A673 (cell line): ENCODE results near the gene NEURL1B. TPM values are rescaled to one million over a fixed set of nuclear protein-coding genes. Genes with fewer than 3 reads are reported as not detected.

ENCODE experiments used
- BruUV-seq: library from RNA; stranded (reverse); fragments of 400-500 nt; replicated peaks from 2 replicates; lab custom pipeline; 2021; lab: Mats Ljungman, UMichigan
- CTCF ChIA-PET: fragments of 300-600 bp; sonication (Branson Sonifier 250); formaldehyde crosslinking; loops from one replicate; lab custom pipeline; 2022; ENCODE audit warnings: antibody characterized with exemption; lab: Charles Lee
- POLR2A ChIA-PET: fragments of 300-600 bp; sonication (Branson Sonifier 250); formaldehyde crosslinking; loops from one replicate; lab custom pipeline; 2022; ENCODE audit warnings: antibody characterized with exemption; ENCODE audit not compliant: low non-redundant PET; lab: Charles Lee
- DNase-seq: peaks from one replicate; pipeline ENCODE4 v3.0.0-alpha.2; 2015; ENCODE audit warnings: low spot score
- H3K27ac ChIP-seq: fragments of 200-600 bp; sonication (generic); 2 replicates; pipeline ENCODE4 v1.5.1; 2016; ENCODE audit warnings: mixed run types, low read depth, mild to moderate bottlenecking, mixed read lengths, antibody characterized with exemption, low read length; ENCODE audit not compliant: poor library complexity, severe bottlenecking
- H3K27me3 ChIP-seq: fragments of 200-600 bp; sonication (generic); replicated peaks from 2 replicates; pipeline ENCODE4 v1.6.1; 2017; ENCODE audit warnings: mixed run types, low read depth, mild to moderate bottlenecking, mixed read lengths, antibody characterized with exemption, low read length; ENCODE audit not compliant: insufficient read depth, poor library complexity
- H3K36me3 ChIP-seq: fragments of 200-600 bp; sonication (generic); 2 replicates; pipeline ENCODE4 v1.6.1; 2016; ENCODE audit warnings: mixed run types, mild to moderate bottlenecking, mixed read lengths, antibody characterized with exemption, low read length; ENCODE audit not compliant: insufficient read depth, poor library complexity, severe bottlenecking
- H3K4me1 ChIP-seq: fragments of 200-600 bp; sonication (generic); 2 replicates; pipeline ENCODE4 v1.6.1; 2017; ENCODE audit warnings: mixed run types, mild to moderate bottlenecking, mixed read lengths, antibody characterized with exemption, low read length; ENCODE audit not compliant: insufficient read depth, poor library complexity, severe bottlenecking
- H3K4me3 ChIP-seq: fragments of 200-600 bp; sonication (generic); 2 replicates; pipeline ENCODE4 v1.5.1; 2016; ENCODE audit warnings: low read depth, mixed run types, mild to moderate bottlenecking, mixed read lengths, low read length; ENCODE audit not compliant: poor library complexity, severe bottlenecking
- H3K9me3 ChIP-seq: fragments of 200-600 bp; sonication (generic); 2 replicates; pipeline ENCODE4 v1.6.1; 2016; ENCODE audit warnings: mixed run types, low read depth, mild to moderate bottlenecking, mixed read lengths, antibody characterized with exemption, low read length; ENCODE audit not compliant: poor library complexity, severe bottlenecking
- EZH2 ChIP-seq: fragments of 200-600 bp; sonication (generic); IDR thresholded peaks from 2 replicates; pipeline ENCODE4 v1.6.1; 2017; ENCODE audit warnings: borderline replicate concordance, low read depth, mild to moderate bottlenecking, mixed read lengths, antibody characterized with exemption, low read length; ENCODE audit not compliant: poor library complexity, severe bottlenecking
- intact Hi-C: fragments of 100-400 bp; cut with micrococcal nuclease; formaldehyde crosslinking; loops from one replicate; pipeline ENCODE4 v1.10.0; 2022; ENCODE audit not compliant: unreplicated experiment
- total RNA-seq: library from RNA; stranded (reverse); gene quantifications from 2 replicates; pipeline ENCODE4 v1.2.3, GENCODE V29; 2021
- TF ChIP-seq, protein P1 (sequence below): fragments of 300-800, 200-600 bp; sonication (generic); conservative IDR thresholded peaks from 2 replicates; pipeline ENCODE4 v1.5.1; 2017; ENCODE audit warnings: low read depth, mild to moderate bottlenecking, antibody characterized with exemption, low read length, moderate library complexity, mixed read lengths

NEURL1B gene
- total RNA-seq, 1 experiment from 2014 or later: 5.1 TPM

DNA sequence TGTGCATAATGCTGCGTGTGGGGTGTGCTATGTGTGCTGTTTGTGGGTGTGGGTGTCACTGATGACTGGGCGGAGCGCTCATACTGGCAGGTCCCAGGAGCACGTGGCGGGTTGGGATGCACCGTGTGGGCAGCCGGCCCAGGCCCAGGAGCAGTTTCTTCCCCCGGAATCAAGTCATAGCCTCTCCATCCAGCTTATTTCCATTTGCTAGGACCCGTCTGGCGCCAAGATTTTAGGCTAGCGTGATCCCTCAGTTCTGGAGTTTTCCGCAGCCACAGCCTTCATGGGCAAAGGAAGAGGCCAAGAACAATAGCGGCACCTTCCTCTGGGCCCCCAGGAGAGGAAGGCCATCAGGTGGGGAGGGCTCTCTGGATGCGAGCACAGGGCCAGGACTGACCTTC is 43.3 kb upstream of the NEURL1B start:
- no peak for DNase-seq

DNA sequence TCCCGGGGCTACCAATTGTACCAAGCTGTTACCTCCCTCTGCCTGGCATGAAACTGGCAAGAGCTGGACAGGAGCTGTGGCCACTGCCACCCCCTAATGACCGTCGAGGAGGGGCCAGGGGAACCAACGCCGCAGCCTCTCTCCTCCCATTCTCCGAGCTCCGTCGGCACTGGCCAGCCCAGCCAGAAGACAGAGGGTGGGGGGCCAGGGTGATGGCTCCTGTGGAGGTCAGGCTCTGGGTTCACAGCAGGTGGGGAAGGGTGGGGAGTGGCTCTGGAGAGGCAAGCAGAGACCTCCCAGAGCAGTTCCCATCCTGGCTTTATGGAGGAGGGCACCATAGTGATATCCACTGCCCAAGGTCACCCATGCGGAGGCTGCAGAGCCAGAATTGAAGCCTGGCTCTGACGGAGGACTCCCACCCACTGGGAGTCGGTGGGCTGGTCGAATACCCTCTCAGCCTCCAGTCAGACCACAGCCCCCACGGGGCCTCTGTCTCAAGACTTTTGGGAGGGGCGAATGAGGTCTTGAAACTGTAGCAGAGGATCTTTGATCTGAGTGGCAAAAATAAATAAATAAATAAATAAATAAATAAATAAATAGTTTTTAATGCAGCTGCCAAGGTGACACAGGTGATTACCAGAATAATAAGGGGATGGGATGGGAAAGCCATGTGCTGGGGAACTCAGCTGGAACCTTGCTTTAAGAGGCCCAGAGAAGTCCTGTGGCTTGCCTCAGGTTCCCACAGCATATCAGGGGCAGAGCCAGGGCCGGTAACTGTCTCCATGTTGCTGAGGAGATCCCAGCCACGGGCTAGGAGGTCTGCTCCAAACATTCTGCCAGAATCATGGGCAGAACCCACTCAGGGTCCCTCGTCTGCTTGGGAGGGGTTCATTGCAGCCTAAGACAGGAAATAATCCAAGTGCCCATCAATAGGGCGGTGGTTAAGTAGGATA is 42.5 kb upstream of the NEURL1B start:
- ChIA-PET POLR2A (no interaction called here), CTCF (no interaction called here)
- Histone ChIP-seq H3K4me3 (no peak overlapping the region), H3K27ac (no peak overlapping the region), H3K27me3 (no peaks in the 10 kb centered on the region), H3K9me3 (no peaks in the 10 kb centered on the region), H3K4me1 (no peaks in the 10 kb centered on the region), H3K36me3 (no peaks in the 10 kb centered on the region)
- TF ChIP-seq, protein P1, sequence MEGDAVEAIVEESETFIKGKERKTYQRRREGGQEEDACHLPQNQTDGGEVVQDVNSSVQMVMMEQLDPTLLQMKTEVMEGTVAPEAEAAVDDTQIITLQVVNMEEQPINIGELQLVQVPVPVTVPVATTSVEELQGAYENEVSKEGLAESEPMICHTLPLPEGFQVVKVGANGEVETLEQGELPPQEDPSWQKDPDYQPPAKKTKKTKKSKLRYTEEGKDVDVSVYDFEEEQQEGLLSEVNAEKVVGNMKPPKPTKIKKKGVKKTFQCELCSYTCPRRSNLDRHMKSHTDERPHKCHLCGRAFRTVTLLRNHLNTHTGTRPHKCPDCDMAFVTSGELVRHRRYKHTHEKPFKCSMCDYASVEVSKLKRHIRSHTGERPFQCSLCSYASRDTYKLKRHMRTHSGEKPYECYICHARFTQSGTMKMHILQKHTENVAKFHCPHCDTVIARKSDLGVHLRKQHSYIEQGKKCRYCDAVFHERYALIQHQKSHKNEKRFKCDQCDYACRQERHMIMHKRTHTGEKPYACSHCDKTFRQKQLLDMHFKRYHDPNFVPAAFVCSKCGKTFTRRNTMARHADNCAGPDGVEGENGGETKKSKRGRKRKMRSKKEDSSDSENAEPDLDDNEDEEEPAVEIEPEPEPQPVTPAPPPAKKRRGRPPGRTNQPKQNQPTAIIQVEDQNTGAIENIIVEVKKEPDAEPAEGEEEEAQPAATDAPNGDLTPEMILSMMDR: no peak
- no peak for TF ChIP-seq EZH2
- intact Hi-C loops: no loop called here
- no TSS peak for BruUV-seq
- DNase-seq: no peak

More for the DNA sequence above, 43.3 kb upstream of the NEURL1B start:
- Histone ChIP-seq H3K4me3 (no peak overlapping the region), H3K36me3 (no peaks in the 10 kb centered on the region), H3K27me3 (no peaks in the 10 kb centered on the region), H3K4me1 (no peaks in the 10 kb centered on the region), H3K27ac (no peak overlapping the region), H3K9me3 (no peaks in the 10 kb centered on the region)
- intact Hi-C loops: no loop called here
- TF ChIP-seq, protein P1: no peak
- TF ChIP-seq EZH2: no peak
- POLR2A ChIA-PET: no interaction called here
- CTCF ChIA-PET: no interaction called here
- no TSS peak for BruUV-seq

DNA sequence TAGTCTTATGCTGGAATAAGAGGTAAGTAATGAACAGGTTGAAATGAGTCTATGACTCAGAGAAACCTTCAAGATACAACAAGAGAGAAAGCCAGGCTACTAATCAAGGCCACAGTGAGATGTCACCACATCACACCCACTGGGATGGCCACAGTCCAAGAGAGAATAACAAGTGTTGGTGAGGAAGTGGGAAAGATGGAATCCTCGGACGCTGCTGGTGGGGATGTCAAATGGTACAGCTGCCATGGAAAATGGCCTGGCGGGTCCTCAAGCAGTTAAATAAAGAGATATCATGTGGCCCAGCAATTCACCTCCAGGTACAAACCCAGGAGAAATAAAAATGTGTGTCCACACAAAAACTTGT is 41.9 kb upstream of the NEURL1B start:
- no TSS peak for BruUV-seq
- no peaks in the 10 kb centered on the region for H3K27me3 ChIP-seq
- H3K9me3 ChIP-seq: no peaks in the 10 kb centered on the region
- no peak for DNase-seq
- no peaks in the 10 kb centered on the region for H3K36me3 ChIP-seq
- H3K4me3 ChIP-seq: no peak overlapping the region
- intact Hi-C loops: no loop called here
- no peak overlapping the region for H3K27ac ChIP-seq
- POLR2A ChIA-PET: interaction anchor here (0.7 kb wide), 1 partner anchor 57 kb away, joined by 3 read pairs; no protein-coding TSS in a partner anchor
- CTCF ChIA-PET: no interaction called here
- TF ChIP-seq, protein P1: no peak
- TF ChIP-seq EZH2: no peak
- no peaks in the 10 kb centered on the region for H3K4me1 ChIP-seq
